ENCODE results near the gene PLA2G4D.

PLA2G4D gene

GRCh38 chr15:42070279-42070975, 23.9 kb downstream of the PLA2G4D start:
- no peak for DNase-seq (ENCODE audit: low spot score)

- DNase-seq (ENCODE audit: low spot score), result no peak
Measured at GRCh38 chr15:42069496-42070278, 24.7 kb downstream of the PLA2G4D start.

- DNase-seq (ENCODE audit: low spot score), result no peak
Measured at GRCh38 chr15:42069025-42069424, 25.3 kb downstream of the PLA2G4D start.

GRCh38 chr15:42068601-42069000, 25.8 kb downstream of the PLA2G4D start:
- DNase-seq (ENCODE audit: low spot score), result no peak

- no peak for DNase-seq (ENCODE audit: low spot score)
Measured at GRCh38 chr15:42066764-42067415, 27.5 kb downstream of the PLA2G4D start.

- DNase-seq (ENCODE audit: low spot score), result no peak
Measured at GRCh38 chr15:42065468-42065867, 28.9 kb downstream of the PLA2G4D start.

GRCh38 chr15:42065033-42065432, 29.3 kb downstream of the PLA2G4D start:
- DNase-seq (ENCODE audit: low spot score), result peak; percentile 48

- DNase-seq (ENCODE audit: low spot score), result no peak
Measured at GRCh38 chr15:42064271-42064670, 30.1 kb downstream of the PLA2G4D start.

- DNase-seq (ENCODE audit: low spot score), result no peak
Measured at GRCh38 chr15:42063122-42063848, 31.1 kb downstream of the PLA2G4D start.

GRCh38 chr15:42062284-42062806, 32.0 kb downstream of the PLA2G4D start:
- no peak for DNase-seq (ENCODE audit: low spot score)

- DNase-seq (ENCODE audit: low spot score), result no peak
Measured at GRCh38 chr15:42060797-42061196, 33.6 kb downstream of the PLA2G4D start.

- DNase-seq (ENCODE audit: low spot score), result no peak
Measured at GRCh38 chr15:42060477-42060763, 33.9 kb downstream of the PLA2G4D start.

- DNase-seq (ENCODE audit: low spot score), result no peak
Measured at GRCh38 chr15:42059661-42060476, 34.5 kb downstream of the PLA2G4D start.

- DNase-seq (ENCODE audit: low spot score), result no peak
Measured at GRCh38 chr15:42058791-42059190, 35.6 kb downstream of the PLA2G4D start.

- no peak for DNase-seq (ENCODE audit: low spot score)
Measured at GRCh38 chr15:42057799-42058646, 36.3 kb downstream of the PLA2G4D start.

GRCh38 chr15:42056934-42057798, 37.2 kb downstream of the PLA2G4D start:
- peak; percentile 54 for DNase-seq (ENCODE audit: low spot score)

- DNase-seq (ENCODE audit: low spot score), result no peak
Measured at GRCh38 chr15:42053914-42054313, 40.4 kb downstream of the PLA2G4D start.

- DNase-seq (ENCODE audit: low spot score), result no peak
Measured at GRCh38 chr15:42053010-42053409, 41.4 kb downstream of the PLA2G4D start.

- no peak for DNase-seq (ENCODE audit: low spot score)
Measured at GRCh38 chr15:42050484-42051255, 43.7 kb downstream of the PLA2G4D start.
